ENCODE results near the gene KCTD14. TPM values are rescaled to one million over a fixed set of nuclear protein-coding genes. Genes with fewer than 3 reads are reported as not detected.

The KCTD14 gene
- total RNA-seq, 2 donors from 2014 or later = 3.6 to 16.8 TPM

- 83% methylated on average over 8 of the region's 8 CpGs for WGBS
- TF ChIP-seq CTCF (IDR thresholded peaks at IDR 0.05) = no peak
- TF ChIP-seq POLR2A (IDR thresholded peaks at IDR 0.05) = no peak
- no peak for TF ChIP-seq POLR2AphosphoS5 (IDR thresholded peaks at IDR 0.05)
- Histone ChIP-seq H3K4me3 (no peak overlapping the region), H3K36me3 (no peaks in the 10 kb centered on the region), H3K27ac (no peak overlapping the region), H3K9me3 (no peaks in the 10 kb centered on the region), H3K27me3 (replicated peaks; ENCODE audit: insufficient read depth) (no peaks in the 10 kb centered on the region), H3K4me1 (replicated peaks) (no peaks in the 10 kb centered on the region)
- no peak for DNase-seq (ENCODE audit: low spot score)
- intact Hi-C loops (cut with DNase I) = no loop called here
Observed at GRCh38 chr11:78038697-78039313, 15.7 kb upstream of the KCTD14 start.

GRCh38 chr11:78037825-78038620 is 14.9 kb upstream of the KCTD14 start:
- Histone ChIP-seq H3K4me1 (replicated peaks) (no peaks in the 10 kb centered on the region), H3K36me3 (no peaks in the 10 kb centered on the region), H3K4me3 (no peak overlapping the region), H3K9me3 (no peaks in the 10 kb centered on the region), H3K27me3 (replicated peaks; ENCODE audit: insufficient read depth) (no peaks in the 10 kb centered on the region), H3K27ac (no peak overlapping the region)
- TF ChIP-seq POLR2A (IDR thresholded peaks at IDR 0.05) = no peak
- no peak for TF ChIP-seq CTCF (IDR thresholded peaks at IDR 0.05)
- TF ChIP-seq POLR2AphosphoS5 (IDR thresholded peaks at IDR 0.05) = no peak
- intact Hi-C loops (cut with DNase I) = no loop called here
- DNase-seq (ENCODE audit: low spot score) = no peak
- WGBS = 79% methylated on average over 9 of the region's 9 CpGs

GRCh38 chr11:78037056-78037455 is 14.0 kb upstream of the KCTD14 start:
- WGBS = 34% methylated on average over 3 of the region's 3 CpGs

GRCh38 chr11:78036313-78036712 is 13.2 kb upstream of the KCTD14 start:
- no peak for TF ChIP-seq POLR2A (IDR thresholded peaks at IDR 0.05)
- no peak for TF ChIP-seq CTCF (IDR thresholded peaks at IDR 0.05)
- TF ChIP-seq POLR2AphosphoS5 (IDR thresholded peaks at IDR 0.05) = no peak
- WGBS = 87% methylated on average over 3 of the region's 3 CpGs
- Histone ChIP-seq H3K4me3 (no peak overlapping the region), H3K4me1 (replicated peaks) (no peaks in the 10 kb centered on the region), H3K36me3 (no peaks in the 10 kb centered on the region), H3K27ac (no peak overlapping the region), H3K27me3 (replicated peaks; ENCODE audit: insufficient read depth) (no peaks in the 10 kb centered on the region), H3K9me3 (no peaks in the 10 kb centered on the region)
- DNase-seq (ENCODE audit: low spot score) = no peak
- intact Hi-C loops (cut with DNase I) = no loop called here

More at GRCh38 chr11:78037056-78037455, 14.0 kb upstream of the KCTD14 start:
- intact Hi-C loops (cut with DNase I) = no loop called here
- Histone ChIP-seq H3K4me3 (no peak overlapping the region), H3K4me1 (replicated peaks) (no peaks in the 10 kb centered on the region), H3K36me3 (no peaks in the 10 kb centered on the region), H3K9me3 (no peaks in the 10 kb centered on the region), H3K27me3 (replicated peaks; ENCODE audit: insufficient read depth) (no peaks in the 10 kb centered on the region), H3K27ac (no peak overlapping the region)
- no peak for DNase-seq (ENCODE audit: low spot score)
- TF ChIP-seq POLR2A (IDR thresholded peaks at IDR 0.05) (no peak), POLR2AphosphoS5 (IDR thresholded peaks at IDR 0.05) (no peak), CTCF (IDR thresholded peaks at IDR 0.05) (no peak)
